Neural cell (in vitro differentiated cells): ENCODE results near the gene MYO1D.

Source experiments
- CTCF ChIP-seq: fragments of 450-650 bp; IDR thresholded peaks from 2 replicates; pipeline ENCODE4 v1.5.1; 2014; ENCODE audit warnings: antibody characterized with exemption, mild to moderate bottlenecking, moderate library complexity; ENCODE audit not compliant: poor library complexity, severe bottlenecking
- EP300 ChIP-seq: fragments of 450-650 bp; conservative IDR thresholded peaks from 2 replicates; pipeline ENCODE4 v1.6.1; 2014; ENCODE audit warnings: antibody characterized with exemption, mild to moderate bottlenecking, moderate library complexity; ENCODE audit not compliant: poor library complexity, severe bottlenecking
- EZH2 ChIP-seq: fragments of 200-600, 300-800 bp; shearing (Covaris generic), sonication (generic); IDR thresholded peaks from 2 replicates; pipeline ENCODE4 v1.6.1; 2014; ENCODE audit warnings: antibody characterized with exemption, low read length, borderline replicate concordance, mild to moderate bottlenecking; ENCODE audit not compliant: insufficient read depth, poor library complexity, severe bottlenecking
- MXI1 ChIP-seq: fragments of 450-650 bp; conservative IDR thresholded peaks from 2 replicates; pipeline ENCODE4 v1.6.1; 2014; ENCODE audit warnings: antibody characterized with exemption, mild to moderate bottlenecking; ENCODE audit not compliant: poor library complexity, severe bottlenecking
- POLR2AphosphoS5 ChIP-seq: IDR thresholded peaks from 2 replicates; pipeline ENCODE4 v1.6.1; 2012
- RAD21 ChIP-seq: fragments of 450-650 bp; conservative IDR thresholded peaks from 2 replicates; pipeline ENCODE4 v1.6.1; 2014; ENCODE audit warnings: antibody characterized with exemption, mild to moderate bottlenecking, moderate library complexity
- REST ChIP-seq: IDR thresholded peaks from 2 replicates; pipeline ENCODE4 v1.6.1; 2012; ENCODE audit warnings: borderline replicate concordance

GRCh38 chr17:32784113-32784512 is 92.8 kb downstream of the MYO1D start:
- TF ChIP-seq EZH2 (no peak), CTCF (no peak), EP300 (no peak), MXI1 (no peak), REST (no peak), RAD21 (no peak), POLR2AphosphoS5 (no peak)
